IMR-90 (cell line): Measurements from ENCODE around the gene UNC13B. TPM values are rescaled to one million over a fixed set of nuclear protein-coding genes. Genes with fewer than 3 reads are reported as not detected.
"Not testable (repeated sequence)": the region's sequence is repeated elsewhere in the genome, so short reads cannot be mapped to it uniquely, and the experiment has no call there.

ENCODE experiments used
- ATAC-seq: fragments of 200-7000 bp; cut with Tn5 transposase; 2 replicates; pipeline ENCODE4 v1.9.1; 2020; ENCODE audit warnings: low read depth, mild to moderate bottlenecking, moderate library complexity
- BruUV-seq: library from RNA; stranded (reverse); fragments of 400-500 nt; replicated peaks from 2 replicates; lab custom pipeline; 2021; lab: Mats Ljungman, UMichigan
- CTCF ChIA-PET: fragments of 300-600 bp; formaldehyde crosslinking; extraction: SDS; loops from one replicate; lab custom pipeline; 2021; ENCODE audit warnings: antibody characterized with exemption; lab: Yijun Ruan, JAX
- POLR2A ChIA-PET: fragments of 300-600 bp; sonication (Branson Sonifier 250); formaldehyde crosslinking; loops from one replicate; lab custom pipeline; 2022; ENCODE audit warnings: antibody characterized with exemption; ENCODE audit not compliant: unreplicated experiment; lab: Charles Lee
- DNase-seq: peaks from one replicate; pipeline ENCODE4 v3.0.0; 2013
- H2AFZ ChIP-seq: replicated peaks from 2 replicates; pipeline ENCODE3; 2013; ENCODE audit warnings: low read length, mild to moderate bottlenecking; ENCODE audit not compliant: poor library complexity
- H2AK5ac ChIP-seq: 2 replicates; pipeline ENCODE4 v1.6.1; 2013; ENCODE audit warnings: low read depth, low read length, inconsistent platforms
- H2AK9ac ChIP-seq: replicated peaks from 2 replicates; pipeline ENCODE3; 2013; ENCODE audit warnings: mild to moderate bottlenecking, low read depth, low read length, moderate library complexity; ENCODE audit not compliant: poor library complexity
- H2BK120ac ChIP-seq: 2 replicates; pipeline ENCODE4 v1.6.1; 2013; ENCODE audit warnings: low read depth, low read length, inconsistent platforms
- H2BK15ac ChIP-seq: 3 replicates; pipeline ENCODE4 v1.6.1; 2013; ENCODE audit warnings: low read depth, low read length, inconsistent platforms
- H2BK20ac ChIP-seq: 2 replicates; pipeline ENCODE4 v1.6.1; 2013; ENCODE audit warnings: low read depth, mild to moderate bottlenecking, inconsistent platforms, low read length, moderate library complexity
- H2BK5ac ChIP-seq: 2 replicates; pipeline ENCODE4 v1.6.1; 2013; ENCODE audit warnings: mild to moderate bottlenecking, low read depth, low read length, inconsistent platforms; ENCODE audit not compliant: poor library complexity, severe bottlenecking
- H3K14ac ChIP-seq: replicated peaks from 2 replicates; pipeline ENCODE4 v1.6.1; 2013; ENCODE audit warnings: low read depth, low read length, inconsistent platforms
- H3K18ac ChIP-seq: 2 replicates; pipeline ENCODE4 v1.6.1; 2013; ENCODE audit warnings: low read depth, low read length, control low read depth
- H3K23ac ChIP-seq: 2 replicates; pipeline ENCODE4 v1.6.1; 2013; ENCODE audit warnings: low read depth, low read length, inconsistent platforms
- H3K27ac ChIP-seq: 2 replicates; pipeline ENCODE4 v1.5.1; 2013; ENCODE audit warnings: mild to moderate bottlenecking, control low read depth, low read length; ENCODE audit not compliant: insufficient read depth
- H3K27me3 ChIP-seq: 2 replicates; pipeline ENCODE4 v1.6.1; 2013; ENCODE audit warnings: low read length; ENCODE audit not compliant: control insufficient read depth, insufficient read depth
- H3K36me3 ChIP-seq: 2 replicates; pipeline ENCODE4 v1.6.1; 2013; ENCODE audit warnings: low read length, mixed read lengths; ENCODE audit not compliant: control insufficient read depth, insufficient read depth
- H3K4ac ChIP-seq: 2 replicates; pipeline ENCODE4 v1.6.1; 2013; ENCODE audit warnings: low read depth, low read length, inconsistent platforms
- H3K4me1 ChIP-seq: 2 replicates; pipeline ENCODE4 v1.6.1; 2013; ENCODE audit warnings: low read length, mixed read lengths; ENCODE audit not compliant: control insufficient read depth, insufficient read depth
- H3K4me2 ChIP-seq: 2 replicates; pipeline ENCODE4 v1.6.1; 2013; ENCODE audit warnings: low read depth, mild to moderate bottlenecking, control low read depth, low read length, moderate library complexity
- H3K4me3 ChIP-seq: 2 replicates; pipeline ENCODE4 v1.5.1; 2013; ENCODE audit warnings: low read depth, mild to moderate bottlenecking, control low read depth, low read length, moderate library complexity; ENCODE audit not compliant: insufficient read depth
- H3K56ac ChIP-seq: 2 replicates; pipeline ENCODE4 v1.6.1; 2013; ENCODE audit warnings: low read length, inconsistent platforms; ENCODE audit not compliant: insufficient read depth; ENCODE audit errors: extremely low read depth
- H3K79me1 ChIP-seq, 2 experiments: 2 replicates each; pipeline ENCODE4 v1.6.1; 2013; ENCODE audit warnings: low read length in 2 of 2, inconsistent platforms in 1 of 2, low read depth in 1 of 2
- H3K9ac ChIP-seq: 2 replicates; pipeline ENCODE4 v1.6.1; 2013; ENCODE audit warnings: low read depth, low read length, control low read depth
- H3K9me1 ChIP-seq: 2 replicates; pipeline ENCODE4 v1.6.1; 2013; ENCODE audit warnings: low read length, inconsistent platforms; ENCODE audit not compliant: insufficient read depth
- H3K9me3 ChIP-seq: 2 replicates; pipeline ENCODE4 v1.6.1; 2013; ENCODE audit warnings: low read length; ENCODE audit not compliant: control insufficient read depth, insufficient read depth
- H4K20me1 ChIP-seq: 2 replicates; pipeline ENCODE4 v1.6.1; 2013; ENCODE audit warnings: low read length, inconsistent platforms; ENCODE audit not compliant: insufficient read depth
- H4K5ac ChIP-seq: 2 replicates; pipeline ENCODE4 v1.6.1; 2013; ENCODE audit warnings: mild to moderate bottlenecking, low read depth, low read length, control low read depth
- H4K8ac ChIP-seq, 2 experiments: 2 replicates each; pipeline ENCODE4 v1.6.1; 2013; ENCODE audit warnings: low read depth in 2 of 2, low read length in 2 of 2, control low read depth in 1 of 2, inconsistent platforms in 1 of 2
- H4K91ac ChIP-seq: 2 replicates; pipeline ENCODE4 v1.6.1; 2013; ENCODE audit warnings: low read depth, low read length, inconsistent platforms; ENCODE audit not compliant: insufficient read depth
- WGBS, 2 experiments: methylation state at CpG; one replicate each; pipeline versions ENCODE4 v1.1.5 to v1.1.7; 2013; ENCODE audit warnings: missing lambda C conversion rate in 2 of 2; ENCODE audit not compliant: insufficient read length in 1 of 2; ENCODE audit errors: extremely low coverage in 2 of 2; 5-methylcytosine and 5-hydroxymethylcytosine counted together
- dilution Hi-C: fragments of 300-500 bp; cut with HindIII; formaldehyde crosslinking; loops from one replicate; pipeline ENCODE4 v1.14.3; 2018; ENCODE audit warnings: low sequenced_read_pairs; ENCODE audit not compliant: unreplicated experiment
- in situ Hi-C: fragments of 300-500 bp; cut with MboI; formaldehyde crosslinking; loops from 3 replicates; pipeline ENCODE4 v1.14.3; 2019; ENCODE audit warnings: low sequenced_read_pairs, inconsistent platforms, mixed read lengths
- intact Hi-C: fragments of 100-400 bp; cut with micrococcal nuclease; formaldehyde crosslinking; loops from 2 replicates; pipeline ENCODE4 v1.10.0; 2022
- polyA plus RNA-seq, 3 experiments: library from polyadenylated mRNA; depleted of rRNA; stranded (reverse); fragments of >200 nt; gene quantifications; 2 replicates each; pipeline ENCODE4 v1.2.3, GENCODE V29; 2012; ENCODE audit warnings: low replicate concordance in 1 of 3
- total RNA-seq: library from RNA; depleted of rRNA; stranded (reverse); fragments of >200 nt; gene quantifications from 2 replicates; pipeline ENCODE4 v1.2.3, GENCODE V29; 2012

The UNC13B gene
- total and polyA plus RNA-seq, 2 of the 4 experiments (the other 2 are of a cell fraction): 7.5 to 14.3 TPM

DNA sequence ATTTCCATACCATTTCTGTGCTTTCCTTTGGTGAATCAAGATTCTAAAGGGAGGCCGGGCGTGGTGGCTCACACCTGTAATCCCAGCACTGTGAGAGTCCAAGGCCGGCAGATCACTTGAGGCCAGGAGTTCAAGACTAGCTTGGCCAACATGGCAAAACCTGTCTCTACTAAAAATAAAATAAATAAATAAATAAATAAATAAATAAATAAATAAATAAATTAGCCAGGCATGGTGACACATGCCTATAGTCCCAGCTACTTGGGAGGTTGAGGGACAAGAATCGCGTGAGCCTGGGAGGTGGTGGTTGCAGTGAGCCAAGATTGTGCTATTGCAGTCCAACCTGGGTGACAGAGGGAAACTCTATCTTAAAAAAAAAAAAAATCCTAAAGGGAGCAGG, 247.6 kb downstream of the UNC13B start:
- POLR2A ChIA-PET, intact Hi-C loops, ATAC-seq, H4K5ac ChIP-seq, H3K18ac ChIP-seq, H2AFZ ChIP-seq, CTCF ChIA-PET, H2BK120ac ChIP-seq, H2BK5ac ChIP-seq, H4K20me1 ChIP-seq, H4K91ac ChIP-seq, BruUV-seq, H3K23ac ChIP-seq, H3K4me3 ChIP-seq, H3K4me2 ChIP-seq, H3K56ac ChIP-seq, H3K9me3 ChIP-seq, H3K4me1 ChIP-seq, H3K27me3 ChIP-seq, H2BK20ac ChIP-seq, H2AK5ac ChIP-seq, H4K8ac ChIP-seq, H3K9me1 ChIP-seq, H3K36me3 ChIP-seq, DNase-seq, H2AK9ac ChIP-seq, H3K9ac ChIP-seq, H3K14ac ChIP-seq, dilution Hi-C loops, H3K27ac ChIP-seq, H2BK15ac ChIP-seq, in situ Hi-C loops, H3K79me1 ChIP-seq, H3K4ac ChIP-seq: not testable (repeated sequence)
- no CpG with 5 or more reads among the region's 5 CpGs for WGBS, 2 experiments
